Measurements from ENCODE around the gene IRF9.
"Not testable (repeated sequence)": the region's sequence is repeated elsewhere in the genome, so short reads cannot be mapped to it uniquely, and the experiment has no call there.

Gene IRF9

DNA sequence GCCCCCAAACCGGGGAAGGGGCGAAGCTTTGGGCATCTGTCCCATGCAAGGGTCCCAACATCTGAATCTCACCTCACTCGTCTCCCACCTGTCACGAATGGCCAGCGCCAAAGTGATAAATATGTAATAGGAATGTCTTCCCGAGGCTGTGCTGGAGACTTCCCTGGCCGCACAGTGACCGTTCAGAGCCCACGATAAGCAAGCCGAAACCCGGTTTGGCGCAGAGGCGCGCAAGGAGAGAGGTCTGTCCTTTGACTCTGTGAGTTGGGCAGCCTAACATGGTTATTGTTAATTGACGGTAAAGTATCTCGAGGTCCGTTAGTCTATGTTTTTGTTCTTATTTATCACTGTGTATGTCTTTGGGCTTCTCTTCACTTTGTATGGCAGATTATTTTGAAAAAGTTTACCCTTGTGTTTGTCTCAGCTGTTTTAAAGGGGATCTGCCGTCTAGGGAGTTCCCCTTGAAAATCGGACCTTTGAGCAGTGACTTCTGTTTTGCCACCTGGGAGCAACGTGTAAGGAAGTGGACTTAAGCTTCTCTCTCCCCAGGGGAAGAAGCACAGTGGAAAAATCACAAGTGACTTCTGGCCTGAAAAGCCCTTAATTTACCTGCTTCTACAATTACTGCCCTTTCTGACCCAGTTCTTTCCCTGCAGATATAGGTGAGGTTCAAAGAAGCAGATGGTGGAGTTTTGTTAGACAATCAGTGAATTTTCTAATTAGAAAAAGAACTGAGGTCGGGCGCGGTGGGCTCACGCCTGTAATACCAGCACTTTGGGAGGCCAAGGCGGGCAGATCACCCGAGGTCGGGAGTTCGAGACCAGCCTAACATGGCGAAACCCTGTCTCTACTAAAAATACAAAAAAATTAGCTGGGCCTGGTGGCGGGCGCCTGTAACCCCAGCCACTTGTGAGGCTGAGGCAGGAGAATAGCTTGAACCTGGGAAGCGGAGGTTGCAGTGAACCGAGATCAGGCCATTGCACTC is 35.3 kb downstream of the IRF9 start:
- no peak for DNase-seq

DNA sequence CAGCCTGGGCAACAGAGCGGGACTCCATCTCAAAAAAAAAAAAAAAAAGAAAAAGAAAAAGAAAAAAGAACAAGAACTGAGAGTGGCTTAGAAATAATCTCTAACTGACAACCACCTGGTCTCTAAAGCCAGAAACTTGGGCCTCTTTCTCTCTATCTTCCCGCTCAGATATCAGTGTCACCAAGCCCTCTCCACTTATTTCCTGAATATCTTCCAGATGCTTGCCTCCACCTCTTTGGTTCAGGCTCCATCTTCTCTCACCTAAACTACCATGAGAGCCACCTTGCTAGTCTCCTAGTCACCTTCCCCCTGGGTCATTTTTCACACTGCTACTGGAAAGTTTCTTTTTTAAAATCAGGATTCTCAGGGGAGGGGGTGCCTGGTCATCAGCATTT is 36.0 kb downstream of the IRF9 start:
- DNase-seq: no peak

DNA sequence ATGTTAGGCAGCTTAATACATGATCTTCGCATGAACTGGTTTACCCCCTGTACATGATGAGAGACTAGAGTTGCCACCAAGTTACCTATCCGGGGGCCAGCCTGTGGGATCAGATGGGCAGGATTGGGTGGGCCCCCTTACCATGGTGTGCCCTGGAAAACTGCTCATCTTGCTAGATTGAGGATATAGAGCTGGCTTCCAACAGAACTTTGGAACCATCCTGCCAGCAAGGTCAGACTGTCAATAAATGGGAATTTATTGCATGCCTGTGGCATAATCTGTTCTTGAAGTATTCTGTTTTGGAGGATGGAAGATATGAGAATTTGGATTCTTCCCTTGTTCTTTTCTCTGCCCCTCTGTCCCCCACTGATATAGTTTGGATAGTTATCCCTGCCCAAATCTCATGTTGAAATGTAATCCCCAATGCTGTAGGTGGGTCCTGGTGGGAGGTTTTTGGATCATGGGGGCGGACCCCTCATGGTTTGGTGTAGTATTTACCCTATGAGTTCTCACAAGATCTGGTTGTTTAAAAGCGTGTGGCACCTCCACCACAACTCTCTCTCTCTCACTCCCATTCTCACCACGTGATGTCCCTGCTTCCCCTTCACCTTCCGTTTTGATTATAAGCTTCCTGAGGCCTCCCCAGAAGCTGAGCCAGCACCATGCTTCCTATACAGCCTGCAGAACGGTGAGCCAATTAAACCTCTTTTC is 37.9 kb downstream of the IRF9 start:
- DNase-seq: no peak

DNA sequence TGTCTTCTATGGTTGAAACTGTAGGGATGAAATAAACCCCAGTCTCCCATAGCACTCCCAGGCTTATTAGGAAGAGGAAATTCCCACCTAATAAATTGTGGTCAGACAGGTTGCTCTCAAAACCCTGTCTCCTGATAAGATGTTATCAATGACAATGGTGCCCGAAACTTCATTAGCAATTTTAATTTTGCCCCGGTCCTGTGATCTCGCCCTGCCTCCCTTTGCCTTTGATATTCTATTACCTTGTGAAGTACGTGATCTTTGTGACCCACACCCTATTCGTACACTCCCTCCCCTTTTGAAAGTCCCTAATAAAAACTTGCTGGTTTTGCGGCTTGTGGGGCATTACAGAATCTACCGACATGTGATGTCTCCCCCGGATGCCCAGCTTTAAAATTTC is 41.5 kb downstream of the IRF9 start:
- not testable (repeated sequence) for DNase-seq

DNA sequence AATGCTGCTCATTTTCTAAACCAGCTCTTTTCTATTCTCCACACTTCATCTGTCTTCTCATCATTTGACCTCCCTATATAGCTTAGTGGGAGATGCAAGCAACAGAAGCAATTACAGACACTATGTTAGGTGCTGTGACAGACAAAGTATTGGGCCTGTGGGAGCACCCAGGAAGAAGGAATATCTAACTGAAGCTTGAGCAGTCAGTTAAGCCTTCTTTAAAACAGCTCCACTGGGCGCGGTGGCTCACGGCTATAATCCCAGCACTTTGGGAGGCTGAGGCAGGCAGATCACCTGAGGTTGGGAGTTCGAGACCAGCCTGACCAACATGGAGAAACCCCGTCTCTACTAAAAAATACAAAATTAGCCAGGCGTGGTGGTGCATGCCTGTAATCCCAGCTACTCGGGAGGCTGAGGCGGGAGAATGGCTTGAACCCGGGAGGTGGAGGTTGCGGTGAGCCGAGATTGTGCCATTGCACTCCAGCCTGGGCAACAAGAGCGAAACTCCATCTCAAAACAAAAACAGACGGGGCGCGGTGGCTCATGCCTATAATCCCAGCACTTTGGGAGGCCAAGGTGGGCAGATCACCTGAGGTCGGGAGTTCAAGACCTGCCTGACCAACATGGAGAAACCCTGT is 42.3 kb downstream of the IRF9 start:
- DNase-seq: not testable (repeated sequence)

DNA sequence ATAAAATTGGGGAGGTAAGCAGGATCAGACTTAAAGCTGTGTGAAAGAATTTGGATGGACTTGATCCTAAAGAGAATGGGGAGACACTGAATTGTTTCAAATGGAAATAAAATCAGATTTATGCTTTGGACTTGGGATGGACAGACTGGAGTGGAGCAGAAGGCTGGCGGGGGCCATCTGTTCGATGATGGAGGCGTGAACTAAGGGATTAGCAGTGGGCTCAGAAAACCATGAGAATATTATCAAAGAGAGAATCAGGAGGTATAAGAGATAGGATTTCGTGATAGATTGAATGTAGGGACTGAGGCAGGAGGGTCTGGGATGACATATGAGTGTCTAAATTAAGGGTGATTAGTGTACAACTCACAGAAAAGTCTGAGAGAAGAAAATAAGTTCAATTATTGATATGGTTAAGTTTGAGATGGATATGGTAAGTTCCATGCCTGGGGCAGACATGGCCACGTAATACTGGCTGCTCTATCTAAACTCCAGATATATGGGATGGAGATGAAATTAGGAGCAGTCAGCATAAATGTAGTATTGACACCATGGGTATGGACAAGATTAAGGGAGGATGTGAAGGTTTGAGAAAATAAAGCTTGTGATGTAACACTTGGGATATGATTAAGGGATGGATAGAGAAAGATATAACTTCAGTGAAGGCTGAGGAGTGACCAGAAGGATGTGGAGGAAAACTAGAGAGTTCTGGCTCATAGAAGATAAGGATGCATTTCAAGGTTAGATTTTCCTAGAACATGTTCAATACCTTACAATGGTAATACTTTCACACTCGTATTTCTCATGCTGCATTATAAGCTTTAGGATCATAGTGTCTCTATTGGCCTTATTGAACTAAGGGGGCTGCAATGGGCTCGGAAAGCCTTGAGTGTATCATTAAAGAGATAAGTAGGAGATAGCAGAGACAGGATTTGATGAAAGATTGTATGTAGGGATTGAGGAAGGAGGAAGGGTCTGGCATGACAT is 43.4 kb downstream of the IRF9 start:
- no peak for DNase-seq

DNA sequence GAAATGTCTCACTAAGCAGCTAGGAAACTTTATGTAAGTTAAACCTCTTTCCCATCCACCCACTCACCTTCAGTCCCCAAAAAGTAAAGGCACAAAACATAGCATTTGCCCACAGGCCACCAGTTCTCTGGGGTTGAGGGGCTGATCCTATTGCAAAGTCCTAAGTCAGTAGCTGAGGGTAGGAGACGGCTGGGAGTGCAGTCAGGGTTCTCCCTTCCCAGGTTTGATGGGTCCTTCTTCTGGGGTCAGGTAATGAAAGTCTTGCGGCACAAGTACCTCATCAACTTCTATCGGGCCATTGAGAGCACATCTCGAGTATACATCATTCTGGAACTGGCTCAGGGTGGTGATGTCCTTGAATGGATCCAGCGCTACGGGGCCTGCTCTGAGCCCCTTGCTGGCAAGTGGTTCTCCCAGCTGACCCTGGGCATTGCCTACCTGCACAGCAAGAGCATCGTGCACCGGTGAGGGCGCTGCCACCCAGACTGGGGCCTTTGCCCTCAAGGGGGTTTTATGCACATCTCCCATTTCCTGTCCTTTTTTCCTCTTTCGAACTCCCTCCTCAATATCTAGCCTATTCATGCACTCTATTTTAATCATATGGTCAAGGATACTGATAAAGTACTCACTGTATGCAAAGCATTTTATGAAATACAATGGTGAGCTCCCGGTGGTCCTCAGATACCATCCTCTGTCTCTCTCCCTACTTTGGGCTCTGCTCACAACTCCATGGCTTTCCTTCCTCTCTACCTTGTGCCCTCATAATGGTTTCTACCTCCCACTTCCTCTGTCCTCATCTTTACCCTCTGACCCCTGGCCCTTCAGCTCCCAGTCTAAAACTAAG is 45.4 kb downstream of the IRF9 start:
- no peak for DNase-seq

DNA sequence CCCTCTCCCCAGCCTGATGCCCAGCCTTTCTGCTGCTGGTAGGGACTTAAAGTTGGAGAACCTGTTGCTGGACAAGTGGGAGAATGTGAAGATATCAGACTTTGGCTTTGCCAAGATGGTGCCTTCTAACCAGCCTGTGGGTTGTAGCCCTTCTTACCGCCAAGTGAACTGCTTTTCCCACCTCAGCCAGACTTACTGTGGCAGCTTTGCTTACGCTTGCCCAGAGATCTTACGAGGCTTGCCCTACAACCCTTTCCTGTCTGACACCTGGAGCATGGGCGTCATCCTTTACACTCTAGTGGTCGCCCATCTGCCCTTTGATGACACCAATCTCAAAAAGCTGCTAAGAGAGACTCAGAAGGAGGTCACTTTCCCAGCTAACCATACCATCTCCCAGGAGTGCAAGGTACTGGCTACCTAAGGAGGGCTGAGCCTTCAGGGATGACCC is 46.1 kb downstream of the IRF9 start:
- no peak for DNase-seq

DNA sequence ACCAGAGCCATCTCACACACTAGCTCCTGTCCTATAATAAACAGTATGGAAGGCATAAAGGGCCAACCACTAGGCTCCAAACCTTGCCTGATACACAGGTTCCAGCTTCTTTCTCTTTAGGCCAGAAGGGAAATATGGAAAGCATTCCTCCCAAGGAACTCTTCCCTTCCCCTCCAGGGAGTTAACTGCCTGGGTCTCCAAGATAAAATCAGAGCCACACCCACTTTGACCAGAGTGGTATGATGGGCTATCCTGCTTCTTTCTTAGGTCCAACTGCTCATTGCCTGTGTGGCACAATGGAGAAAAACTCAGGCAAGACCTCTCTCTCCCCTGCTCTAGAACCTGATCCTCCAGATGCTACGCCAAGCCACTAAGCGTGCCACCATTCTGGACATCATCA is 46.6 kb downstream of the IRF9 start:
- DNase-seq: no peak

DNA sequence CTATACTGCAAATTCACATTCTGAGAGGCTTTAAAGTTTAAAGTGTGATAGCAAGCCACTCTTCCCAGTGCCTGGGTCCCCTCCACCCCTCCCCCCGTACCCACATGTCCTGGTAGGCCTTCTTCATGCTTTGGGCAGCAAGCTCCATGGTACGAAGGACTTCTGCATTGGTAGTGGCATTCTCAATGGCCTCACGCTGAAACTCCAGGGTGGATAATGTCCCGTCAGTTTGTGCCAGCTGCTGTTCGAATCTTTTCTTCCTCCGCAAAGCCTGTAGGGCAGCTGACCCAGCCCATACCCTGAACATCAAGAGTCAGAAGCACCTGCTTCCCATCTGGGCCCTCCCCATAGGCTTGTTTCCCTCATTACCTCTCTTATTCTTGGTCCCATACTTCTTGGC is 50.2 kb downstream of the IRF9 start:
- DNase-seq: no peak

DNA sequence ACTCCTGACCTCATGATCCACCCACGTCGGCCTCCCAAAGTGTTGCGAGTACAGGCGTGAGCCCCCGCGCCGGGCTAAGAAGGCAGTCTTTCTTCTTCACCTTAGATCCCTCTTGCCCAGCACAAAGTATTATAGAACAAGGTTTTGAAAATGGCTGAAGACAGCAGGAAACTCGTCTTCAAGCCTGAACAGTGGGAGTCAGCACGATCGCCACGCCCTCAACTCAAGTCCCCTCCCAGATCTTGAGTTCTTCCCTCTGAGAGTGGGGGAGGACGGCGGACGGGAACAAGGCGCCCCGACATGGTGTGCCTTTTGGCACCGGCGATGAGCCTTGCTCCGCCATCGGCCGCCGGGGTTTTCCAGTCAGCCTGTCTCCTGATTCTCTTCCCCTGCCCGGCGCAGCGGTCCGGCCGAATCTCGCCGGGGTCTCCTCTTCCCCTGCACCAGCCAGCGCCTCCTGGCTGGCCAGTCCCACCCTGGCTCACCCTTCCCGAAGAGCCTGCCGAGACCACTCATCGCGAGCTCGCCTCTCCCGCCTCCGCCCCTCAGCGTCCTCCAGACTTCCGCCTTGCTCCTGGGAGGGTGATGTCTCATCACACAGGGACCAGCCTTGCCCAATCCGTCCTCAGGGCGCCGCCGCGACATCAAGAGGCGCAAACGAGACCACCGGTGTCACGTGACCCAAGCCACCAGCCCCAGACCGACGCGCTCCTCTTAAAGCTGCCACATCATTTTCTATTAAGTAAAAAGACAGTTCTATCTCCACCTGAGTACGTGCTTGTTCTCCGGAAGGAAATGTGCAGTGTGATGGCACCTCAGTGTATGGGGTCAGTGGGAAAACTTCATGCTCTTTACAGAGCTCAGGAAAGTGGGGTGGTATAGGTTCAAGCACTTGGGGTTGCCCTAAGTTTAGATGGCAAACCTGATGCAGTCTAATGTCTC is 52.1 kb downstream of the IRF9 start, which contains the start of gene CHMP4A:
TSS of gene CHMP4A (minus strand) at position 565 of the 942 bp plus-strand sequence. CDS start at position 516, 49 bp downstream.
- DNase-seq: peak; percentile 99

DNA sequence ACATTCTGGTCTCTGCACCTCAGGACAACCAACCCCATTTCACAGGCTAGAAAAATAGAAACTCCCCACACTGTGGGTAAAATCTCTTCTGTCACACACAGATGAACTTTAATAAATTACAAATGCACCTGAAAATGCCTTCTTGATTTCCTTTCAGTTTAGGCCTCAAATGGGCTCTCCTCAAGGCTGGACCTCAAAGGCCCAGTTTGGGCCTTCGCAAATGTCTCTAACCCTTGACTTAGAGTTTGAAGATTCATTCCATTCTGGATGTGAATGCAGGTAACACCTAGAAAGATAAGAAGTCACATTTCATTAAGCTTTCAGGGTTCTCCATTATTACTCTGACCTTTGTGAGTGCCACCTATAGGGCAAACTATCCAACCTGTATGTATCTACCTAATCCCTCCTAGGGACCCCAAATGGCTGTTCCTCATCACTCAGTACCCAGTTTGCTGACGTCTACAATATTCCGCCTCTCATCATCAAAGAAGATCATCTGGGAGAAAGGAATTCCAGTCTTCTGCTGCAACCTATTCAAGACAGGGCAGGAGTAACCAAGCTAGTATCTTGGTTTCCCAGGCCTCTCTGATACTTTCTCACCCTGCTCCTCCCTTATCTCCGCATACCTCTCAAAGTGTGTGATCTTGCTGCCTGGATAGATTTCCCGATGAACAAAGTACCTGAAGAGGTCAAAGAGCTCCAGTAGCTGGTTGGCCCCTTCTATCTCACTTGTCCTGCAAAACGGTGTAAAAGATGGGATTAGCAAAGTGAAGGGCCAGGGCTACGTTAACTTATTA is 53.0 kb downstream of the IRF9 start:
- no peak for DNase-seq

DNA sequence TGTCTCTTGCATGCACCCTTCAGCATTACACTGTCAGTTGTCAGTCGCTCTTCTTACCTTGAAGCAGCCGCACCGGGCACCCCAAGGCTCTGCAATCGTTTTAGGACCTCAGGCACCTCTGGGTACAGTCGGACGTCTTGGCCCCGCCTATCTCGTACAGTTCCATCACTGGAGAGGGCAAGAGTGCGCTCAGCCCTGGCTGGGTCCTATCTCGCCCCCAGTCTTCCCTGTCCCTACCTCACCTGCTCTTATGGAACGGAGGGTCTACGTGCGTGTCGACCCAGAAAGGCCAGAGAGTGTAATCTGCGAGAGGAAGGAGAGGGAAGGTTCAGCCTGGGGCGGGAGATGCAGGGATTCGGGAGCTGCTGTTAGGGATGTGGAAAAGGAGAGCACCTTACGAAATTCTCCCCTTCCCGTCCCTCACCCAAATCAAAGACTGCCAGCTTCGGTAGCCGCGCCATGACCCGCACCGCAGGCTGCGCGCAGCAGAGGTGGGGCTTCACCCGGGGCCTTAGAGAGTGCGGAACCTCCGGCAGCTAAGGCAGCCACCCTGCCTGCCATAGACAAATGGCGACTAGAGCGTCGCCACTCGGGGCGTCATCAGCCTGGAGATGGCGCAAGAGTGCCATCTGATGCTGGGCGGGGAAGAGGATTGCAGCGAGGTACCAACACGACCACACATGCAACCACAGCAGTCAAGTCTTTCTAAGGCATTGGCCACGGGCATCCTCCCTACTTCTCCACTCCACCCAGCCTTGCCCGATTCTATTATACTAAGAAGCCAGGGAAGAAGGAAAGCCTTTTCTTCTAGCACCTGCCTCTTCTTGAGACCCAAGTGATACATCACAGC is 54.7 kb downstream of the IRF9 start, which contains the start of gene MDP1:
TSS of gene MDP1 (minus strand) at position 572 of the 850 bp plus-strand sequence. CDS start at position 461, 111 bp downstream.
- DNase-seq: peak; percentile 84
